ENCODE results near the gene PEX11G. TPM values are rescaled to one million over a fixed set of nuclear protein-coding genes. Genes with fewer than 3 reads are reported as not detected.
A peak's percentile ranks its signal among the peaks of the same experiment; 100 is the strongest.

PEX11G gene
- total RNA-seq, 1 experiment from 2014 or later = 2.9 TPM

DNA sequence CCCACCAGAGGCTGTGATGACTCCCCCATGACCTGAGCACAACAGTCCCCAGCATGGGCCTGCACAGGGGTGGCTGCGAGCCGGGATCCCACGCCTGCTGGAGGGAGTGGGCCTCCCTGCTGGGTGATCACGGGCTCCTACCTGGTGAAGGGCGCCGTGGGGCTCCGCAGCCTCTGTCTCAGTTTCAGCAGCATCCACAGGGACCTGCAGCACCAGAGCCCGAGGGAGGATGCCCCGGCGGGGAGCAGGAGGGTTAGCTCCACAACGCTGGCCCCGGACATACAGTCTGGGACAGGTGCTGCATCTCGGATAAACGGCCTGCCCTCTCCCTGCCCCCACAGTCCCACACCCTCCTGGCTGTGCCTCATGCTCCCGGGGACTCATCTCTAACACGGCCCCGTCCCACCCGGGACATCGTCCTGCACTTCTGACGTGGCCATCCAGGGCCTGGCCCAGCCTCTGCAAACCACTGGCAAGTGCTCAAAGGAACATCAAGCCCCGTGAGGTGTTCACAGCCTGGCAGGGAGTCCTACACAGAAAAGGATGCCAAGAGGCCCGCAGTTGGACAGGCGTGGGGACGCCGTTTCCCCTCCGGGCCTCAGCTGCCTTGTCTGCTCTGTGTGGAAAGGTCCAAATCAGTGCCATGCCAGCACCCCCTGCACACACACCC, 10.5 kb downstream of the PEX11G start:
- ChIA-PET POLR2A (no interaction called here), CTCF (interaction anchor here (0.6 kb wide), 1 partner anchor 379 kb away, joined by 7 read pairs; no protein-coding TSS in a partner anchor)
- Histone ChIP-seq H3K36me3 (ENCODE audit: control insufficient read depth, insufficient read depth, low read length) (no peaks in the 10 kb centered on the region), H3K4me3 (ENCODE audit: low read depth in 2 of 2, low read length in 2 of 2) (no peak overlapping the region), H3K27ac (ENCODE audit: low read length) (no peak overlapping the region), H3K9me3 (ENCODE audit: control insufficient read depth, insufficient read depth, low read depth, low read length) (no peaks in the 10 kb centered on the region), H3K4me1 (ENCODE audit: control insufficient read depth, insufficient read depth, low read length) (no peaks in the 10 kb centered on the region), H3K27me3 (ENCODE audit: control insufficient read depth, insufficient read depth, low read length) (no peaks in the 10 kb centered on the region)
- no peak for DNase-seq (ENCODE audit: low read depth, low spot score)
- in situ Hi-C loops (cut with HindIII; ENCODE audit: low pct_unique_long_range_greater_than_20kb, low sequenced_read_pairs) = no loop called here
- no peak for TF ChIP-seq POLR2AphosphoS5 (IDR thresholded peaks at IDR 0.05; ENCODE audit: low read depth, low read length)
- TF ChIP-seq, protein P1, sequence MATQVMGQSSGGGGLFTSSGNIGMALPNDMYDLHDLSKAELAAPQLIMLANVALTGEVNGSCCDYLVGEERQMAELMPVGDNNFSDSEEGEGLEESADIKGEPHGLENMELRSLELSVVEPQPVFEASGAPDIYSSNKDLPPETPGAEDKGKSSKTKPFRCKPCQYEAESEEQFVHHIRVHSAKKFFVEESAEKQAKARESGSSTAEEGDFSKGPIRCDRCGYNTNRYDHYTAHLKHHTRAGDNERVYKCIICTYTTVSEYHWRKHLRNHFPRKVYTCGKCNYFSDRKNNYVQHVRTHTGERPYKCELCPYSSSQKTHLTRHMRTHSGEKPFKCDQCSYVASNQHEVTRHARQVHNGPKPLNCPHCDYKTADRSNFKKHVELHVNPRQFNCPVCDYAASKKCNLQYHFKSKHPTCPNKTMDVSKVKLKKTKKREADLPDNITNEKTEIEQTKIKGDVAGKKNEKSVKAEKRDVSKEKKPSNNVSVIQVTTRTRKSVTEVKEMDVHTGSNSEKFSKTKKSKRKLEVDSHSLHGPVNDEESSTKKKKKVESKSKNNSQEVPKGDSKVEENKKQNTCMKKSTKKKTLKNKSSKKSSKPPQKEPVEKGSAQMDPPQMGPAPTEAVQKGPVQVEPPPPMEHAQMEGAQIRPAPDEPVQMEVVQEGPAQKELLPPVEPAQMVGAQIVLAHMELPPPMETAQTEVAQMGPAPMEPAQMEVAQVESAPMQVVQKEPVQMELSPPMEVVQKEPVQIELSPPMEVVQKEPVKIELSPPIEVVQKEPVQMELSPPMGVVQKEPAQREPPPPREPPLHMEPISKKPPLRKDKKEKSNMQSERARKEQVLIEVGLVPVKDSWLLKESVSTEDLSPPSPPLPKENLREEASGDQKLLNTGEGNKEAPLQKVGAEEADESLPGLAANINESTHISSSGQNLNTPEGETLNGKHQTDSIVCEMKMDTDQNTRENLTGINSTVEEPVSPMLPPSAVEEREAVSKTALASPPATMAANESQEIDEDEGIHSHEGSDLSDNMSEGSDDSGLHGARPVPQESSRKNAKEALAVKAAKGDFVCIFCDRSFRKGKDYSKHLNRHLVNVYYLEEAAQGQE (IDR thresholded peaks at IDR 0.05; ENCODE audit: insufficient read depth in 1 of 2, low read depth in 2 of 2, low read length in 1 of 2) = no peak
- TF ChIP-seq SIN3A (IDR thresholded peaks at IDR 0.05; ENCODE audit: borderline replicate concordance, insufficient read depth, low read depth, low read length) = no peak
- TF ChIP-seq TCF7L2 (IDR thresholded peaks at IDR 0.05; ENCODE audit: low read depth, low read length) = no peak
- ATAC-seq = peak; percentile 42
- intact Hi-C loops (cut with micrococcal nuclease; ENCODE audit: unreplicated experiment) = no loop called here
- no TSS peak for BruUV-seq (replicated peaks)

GRCh38 chr19:7477758-7478157, 11.1 kb downstream of the PEX11G start:
- in situ Hi-C loops (cut with HindIII; ENCODE audit: low pct_unique_long_range_greater_than_20kb, low sequenced_read_pairs) = no loop called here
- no TSS peak for BruUV-seq (replicated peaks)
- ChIA-PET CTCF (no interaction called here), POLR2A (no interaction called here)
- H3K27me3 ChIP-seq (ENCODE audit: control insufficient read depth, insufficient read depth, low read length) = no peaks in the 10 kb centered on the region
- H3K4me3 ChIP-seq (ENCODE audit: low read depth in 2 of 2, low read length in 2 of 2) = no peak overlapping the region
- H3K36me3 ChIP-seq (ENCODE audit: control insufficient read depth, insufficient read depth, low read length) = no peaks in the 10 kb centered on the region
- no peaks in the 10 kb centered on the region for H3K9me3 ChIP-seq (ENCODE audit: control insufficient read depth, insufficient read depth, low read depth, low read length)
- no peak for ATAC-seq
- TF ChIP-seq SIN3A (IDR thresholded peaks at IDR 0.05; ENCODE audit: borderline replicate concordance, insufficient read depth, low read depth, low read length) = no peak
- TF ChIP-seq, protein P1 (IDR thresholded peaks at IDR 0.05; ENCODE audit: insufficient read depth in 1 of 2, low read depth in 2 of 2, low read length in 1 of 2) = no peak
- TF ChIP-seq POLR2AphosphoS5 (IDR thresholded peaks at IDR 0.05; ENCODE audit: low read depth, low read length) = no peak
- TF ChIP-seq, protein P2, sequence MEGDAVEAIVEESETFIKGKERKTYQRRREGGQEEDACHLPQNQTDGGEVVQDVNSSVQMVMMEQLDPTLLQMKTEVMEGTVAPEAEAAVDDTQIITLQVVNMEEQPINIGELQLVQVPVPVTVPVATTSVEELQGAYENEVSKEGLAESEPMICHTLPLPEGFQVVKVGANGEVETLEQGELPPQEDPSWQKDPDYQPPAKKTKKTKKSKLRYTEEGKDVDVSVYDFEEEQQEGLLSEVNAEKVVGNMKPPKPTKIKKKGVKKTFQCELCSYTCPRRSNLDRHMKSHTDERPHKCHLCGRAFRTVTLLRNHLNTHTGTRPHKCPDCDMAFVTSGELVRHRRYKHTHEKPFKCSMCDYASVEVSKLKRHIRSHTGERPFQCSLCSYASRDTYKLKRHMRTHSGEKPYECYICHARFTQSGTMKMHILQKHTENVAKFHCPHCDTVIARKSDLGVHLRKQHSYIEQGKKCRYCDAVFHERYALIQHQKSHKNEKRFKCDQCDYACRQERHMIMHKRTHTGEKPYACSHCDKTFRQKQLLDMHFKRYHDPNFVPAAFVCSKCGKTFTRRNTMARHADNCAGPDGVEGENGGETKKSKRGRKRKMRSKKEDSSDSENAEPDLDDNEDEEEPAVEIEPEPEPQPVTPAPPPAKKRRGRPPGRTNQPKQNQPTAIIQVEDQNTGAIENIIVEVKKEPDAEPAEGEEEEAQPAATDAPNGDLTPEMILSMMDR (IDR thresholded peaks at IDR 0.05) = no peak
- TF ChIP-seq TCF7L2 (IDR thresholded peaks at IDR 0.05; ENCODE audit: low read depth, low read length) = no peak
- intact Hi-C loops (cut with micrococcal nuclease; ENCODE audit: unreplicated experiment) = no loop called here
- no peaks in the 10 kb centered on the region for H3K4me1 ChIP-seq (ENCODE audit: control insufficient read depth, insufficient read depth, low read length)
- DNase-seq (ENCODE audit: low read depth, low spot score) = no peak
- H3K27ac ChIP-seq (ENCODE audit: low read length) = no peak overlapping the region
